SK-N-SH treated with all-trans-retinoic acid at 6 μM for 48 hours (cell line): ENCODE results near the gene SUSD6.

Source experiments
- ATAC-seq: fragments of 200-7000 bp; cut with Tn5 transposase; 3 replicates; pipeline ENCODE4 v1.9.1; 2020; ENCODE audit warnings: mild to moderate bottlenecking, moderate library complexity
- ARNTL ChIP-seq: fragments of 450-650 bp; formaldehyde crosslinking; IDR thresholded peaks from 2 replicates; pipeline ENCODE4 v1.5.0; 2020; ENCODE audit warnings: low read depth, mild to moderate bottlenecking, moderate library complexity, borderline replicate concordance
- BACH2 ChIP-seq: fragments of 250-450 bp; sonication (Bioruptor Pico); IDR thresholded peaks from 2 replicates; pipeline ENCODE4 v1.9.0; 2021; ENCODE audit warnings: mild to moderate bottlenecking, borderline replicate concordance
- CREB5 ChIP-seq: fragments of 250-450 bp; sonication (Bioruptor Pico); IDR thresholded peaks from 2 replicates; pipeline ENCODE4 v1.5.1; 2020; ENCODE audit warnings: low read depth, mild to moderate bottlenecking, moderate library complexity
- CSDC2 ChIP-seq: fragments of 250-450 bp; sonication (Bioruptor Pico); IDR thresholded peaks from 2 replicates; pipeline ENCODE4 v1.5.0; 2020; ENCODE audit warnings: mild to moderate bottlenecking, moderate library complexity
- CSRNP3 ChIP-seq: fragments of 250-450 bp; sonication (Bioruptor Pico); IDR thresholded peaks from 2 replicates; pipeline ENCODE4 v1.5.1; 2021; ENCODE audit warnings: mild to moderate bottlenecking, moderate library complexity
- ESRRG ChIP-seq: fragments of 250-450 bp; sonication (Bioruptor Pico); IDR thresholded peaks from 2 replicates; pipeline ENCODE4 v1.6.1; 2021; ENCODE audit warnings: mild to moderate bottlenecking
- GLIS3 ChIP-seq: fragments of 250-450 bp; sonication (Bioruptor Pico); IDR thresholded peaks from 2 replicates; pipeline ENCODE4 v1.5.0; 2020; ENCODE audit warnings: mild to moderate bottlenecking, moderate library complexity
- ISL1 ChIP-seq: fragments of 250-450 bp; sonication (Bioruptor Pico); IDR thresholded peaks from 2 replicates; pipeline ENCODE4 v2.1.2; 2022; ENCODE audit warnings: mild to moderate bottlenecking, moderate library complexity
- OSR1 ChIP-seq: fragments of 250-450 bp; sonication (Bioruptor Pico); IDR thresholded peaks from 2 replicates; pipeline ENCODE4 v1.8.0; 2022; ENCODE audit warnings: moderate library complexity, mild to moderate bottlenecking, inconsistent platforms
- PATZ1 ChIP-seq: fragments of 250-450 bp; sonication (Bioruptor Pico); IDR thresholded peaks from 2 replicates; pipeline ENCODE4 v1.8.0; 2020; ENCODE audit warnings: mild to moderate bottlenecking, moderate library complexity, borderline replicate concordance
- POU6F1 ChIP-seq: fragments of 250-450 bp; sonication (Bioruptor Pico); IDR thresholded peaks from 2 replicates; pipeline ENCODE4 v1.8.0; 2021; ENCODE audit warnings: low read depth, mild to moderate bottlenecking, moderate library complexity, borderline replicate concordance
- PPARA ChIP-seq: fragments of 250-450 bp; sonication (Bioruptor Pico); IDR thresholded peaks from 2 replicates; pipeline ENCODE4 v1.5.0; 2020; ENCODE audit warnings: mild to moderate bottlenecking, borderline replicate concordance
- RARB ChIP-seq: fragments of 250-450 bp; sonication (Bioruptor Pico); IDR thresholded peaks from 2 replicates; pipeline ENCODE4 v1.8.0; 2021; ENCODE audit warnings: mild to moderate bottlenecking, moderate library complexity
- SNAI2 ChIP-seq: fragments of 250-450 bp; sonication (Bioruptor Pico); IDR thresholded peaks from 2 replicates; pipeline ENCODE4 v1.5.0; 2020; ENCODE audit warnings: mild to moderate bottlenecking, moderate library complexity
- TCF4 ChIP-seq: fragments of 250-450 bp; sonication (Bioruptor Pico); IDR thresholded peaks from 2 replicates; pipeline ENCODE4 v1.8.0; 2021; ENCODE audit warnings: mild to moderate bottlenecking, moderate library complexity, borderline replicate concordance
- TSHZ2 ChIP-seq: fragments of 250-450 bp; sonication (Bioruptor Pico); IDR thresholded peaks from 2 replicates; pipeline ENCODE4 v1.5.0; 2020; ENCODE audit warnings: mild to moderate bottlenecking, moderate library complexity
- ZC3H10 ChIP-seq: fragments of 250-450 bp; sonication (Bioruptor Pico); IDR thresholded peaks from 2 replicates; pipeline ENCODE4 v1.5.1; 2021; ENCODE audit warnings: mild to moderate bottlenecking, moderate library complexity
- ZFP3 ChIP-seq: fragments of 250-450 bp; sonication (Bioruptor Pico); IDR thresholded peaks from 2 replicates; pipeline ENCODE4 v1.5.0; 2020; ENCODE audit warnings: mild to moderate bottlenecking, moderate library complexity
- ZFP30 ChIP-seq: fragments of 450-650 bp; formaldehyde crosslinking; IDR thresholded peaks from 2 replicates; pipeline ENCODE4 v1.5.0; 2022; ENCODE audit warnings: mild to moderate bottlenecking, moderate library complexity
- ZNF565 ChIP-seq: fragments of 450-650 bp; formaldehyde crosslinking; conservative IDR thresholded peaks from 2 replicates; pipeline ENCODE4 v1.5.0; 2020; ENCODE audit warnings: low read depth, mild to moderate bottlenecking, moderate library complexity
- ZNF70 ChIP-seq: fragments of 450-650 bp; formaldehyde crosslinking; IDR thresholded peaks from 2 replicates; pipeline ENCODE4 v1.5.0; 2020; ENCODE audit warnings: mild to moderate bottlenecking, moderate library complexity
- ZNF8 ChIP-seq: fragments of 450-650 bp; formaldehyde crosslinking; IDR thresholded peaks from 2 replicates; pipeline ENCODE4 v1.5.0; 2020; ENCODE audit warnings: mild to moderate bottlenecking, moderate library complexity

The SUSD6 gene

GRCh38 chr14:69626132-69626500, 14.7 kb downstream of the SUSD6 start:
- TF ChIP-seq GLIS3 (CRISPR knock-in tag) (no peak), CSDC2 (CRISPR knock-in tag) (no peak), BACH2 (CRISPR knock-in tag) (no peak), PPARA (CRISPR knock-in tag) (no peak), TSHZ2 (CRISPR knock-in tag) (no peak), SNAI2 (CRISPR knock-in tag) (no peak), TCF4 (CRISPR knock-in tag) (no peak), POU6F1 (CRISPR knock-in tag) (no peak), ZFP30 (CRISPR knock-in tag) (no peak), ARNTL (no peak), CSRNP3 (CRISPR knock-in tag) (no peak), PATZ1 (CRISPR knock-in tag) (no peak), CREB5 (no peak), ZNF565 (CRISPR knock-in tag) (no peak), OSR1 (CRISPR knock-in tag) (no peak), RARB (CRISPR knock-in tag) (no peak), ZC3H10 (CRISPR knock-in tag) (no peak), ZNF8 (CRISPR knock-in tag) (no peak), ZNF70 (CRISPR knock-in tag) (no peak), ZFP3 (CRISPR knock-in tag) (no peak)
- ATAC-seq, result no peak

- TF ChIP-seq ZC3H10 (CRISPR knock-in tag), result no peak
- peak; percentile 62 for ATAC-seq
Observed at GRCh38 chr14:69629225-69630127, 18.1 kb downstream of the SUSD6 start.

- no peak for TF ChIP-seq ESRRG (CRISPR knock-in tag)
- no peak for TF ChIP-seq ZNF565 (CRISPR knock-in tag)
- 0 out of 2 replicates have a peak, but pooled peaks have one; percentile 25 for TF ChIP-seq ISL1 (CRISPR knock-in tag)
- TF ChIP-seq CREB5, result no peak
- TF ChIP-seq CSRNP3 (CRISPR knock-in tag), result no peak
- no peak for TF ChIP-seq TSHZ2 (CRISPR knock-in tag)
- TF ChIP-seq ZFP3 (CRISPR knock-in tag), result 0 out of 2 replicates have a peak, but pooled peaks have one; percentile 18
Observed at GRCh38 chr14:69630360-69630759, 19.0 kb downstream of the SUSD6 start.

More at GRCh38 chr14:69630360-69630759, 19.0 kb downstream of the SUSD6 start:
- no peak; the same call in 2 of the 3 replicates for ATAC-seq
